Activated CD4-positive, alpha-beta T cell treated with anti-CD3 and anti-CD28 coated beads, Interleukin-2, amount 10 ng/mL, durations not matched to agents 24 days and 14 days (primary cell): Measurements from ENCODE around the gene GLYR1. TPM values are rescaled to one million over a fixed set of nuclear protein-coding genes. Genes with fewer than 3 reads are reported as not detected.

Source experiments
- DNase-seq: peaks from one replicate; pipeline ENCODE4 v3.0.0; 2022
- H3K27ac Mint-ChIP-seq: one replicate; pipeline ENCODE4 v1.8.0; 2022; ENCODE audit warnings: mild to moderate bottlenecking, mixed read lengths
- H3K27me3 Mint-ChIP-seq: one replicate; pipeline ENCODE4 v1.8.0; 2022; ENCODE audit warnings: mixed read lengths
- H3K36me3 Mint-ChIP-seq: one replicate; pipeline ENCODE4 v1.8.0; 2022; ENCODE audit warnings: low read depth, mild to moderate bottlenecking, mixed read lengths
- H3K4me1 Mint-ChIP-seq: one replicate; pipeline ENCODE4 v1.8.0; 2021; ENCODE audit warnings: mixed read lengths
- H3K4me3 Mint-ChIP-seq: one replicate; pipeline ENCODE4 v1.8.0; 2022; ENCODE audit warnings: mild to moderate bottlenecking, moderate library complexity, mixed read lengths
- H3K9me3 Mint-ChIP-seq: one replicate; pipeline ENCODE4 v1.8.0; 2021; ENCODE audit warnings: mixed read lengths
- intact Hi-C: fragments of 100-400 bp; cut with micrococcal nuclease; formaldehyde crosslinking; loops from one replicate; pipeline ENCODE4 v1.15.1; 2023
- total RNA-seq: library from RNA; stranded (reverse); gene quantifications from 2 replicates; pipeline ENCODE4 v1.2.3, GENCODE V29; 2022

GLYR1 gene
- total RNA-seq, 1 donor from 2014 or later: 109 TPM

DNA sequence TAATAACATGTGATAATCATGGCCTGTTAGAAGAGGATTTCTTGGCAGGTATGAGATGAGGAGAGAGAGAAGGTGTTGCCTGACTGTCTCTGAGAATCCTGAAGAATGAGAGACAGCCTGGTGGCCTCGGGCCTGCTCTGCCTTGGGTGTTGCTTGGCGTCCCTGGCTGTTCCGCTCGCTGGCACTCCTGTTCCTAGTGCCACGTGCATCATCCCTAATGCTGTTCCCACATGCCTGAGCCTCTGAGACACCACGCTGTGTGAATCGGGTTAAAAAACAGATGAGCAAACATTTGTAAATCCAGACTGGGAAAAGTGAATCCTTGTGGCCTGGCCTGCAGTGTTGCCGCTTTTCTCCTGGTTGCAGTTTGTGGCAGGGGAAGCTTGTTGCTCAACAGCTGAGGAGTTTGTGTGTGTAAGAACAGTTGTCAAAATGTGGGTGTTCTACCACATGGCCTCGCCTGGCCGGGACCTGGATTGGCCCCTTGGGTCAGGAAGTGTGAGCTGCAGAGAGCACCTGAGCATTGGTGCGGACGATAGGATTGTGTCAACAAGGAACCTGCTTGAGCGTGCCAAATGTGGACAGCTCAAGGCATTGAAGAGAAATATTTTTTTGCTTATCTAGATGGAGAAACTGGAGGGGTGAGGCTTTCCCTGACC lies 22.2 kb upstream of the GLYR1 start:
- intact Hi-C loops: no loop called here
- H3K4me1 Mint-ChIP-seq: peaks cover 3% of the 10 kb centered on the region
- no peak overlapping the region for H3K4me3 Mint-ChIP-seq
- H3K27ac Mint-ChIP-seq: no peak overlapping the region
- H3K9me3 Mint-ChIP-seq: no peaks in the 10 kb centered on the region
- H3K27me3 Mint-ChIP-seq: no peaks in the 10 kb centered on the region
- no peak for DNase-seq
- peaks cover 47% of the 10 kb centered on the region for H3K36me3 Mint-ChIP-seq

DNA sequence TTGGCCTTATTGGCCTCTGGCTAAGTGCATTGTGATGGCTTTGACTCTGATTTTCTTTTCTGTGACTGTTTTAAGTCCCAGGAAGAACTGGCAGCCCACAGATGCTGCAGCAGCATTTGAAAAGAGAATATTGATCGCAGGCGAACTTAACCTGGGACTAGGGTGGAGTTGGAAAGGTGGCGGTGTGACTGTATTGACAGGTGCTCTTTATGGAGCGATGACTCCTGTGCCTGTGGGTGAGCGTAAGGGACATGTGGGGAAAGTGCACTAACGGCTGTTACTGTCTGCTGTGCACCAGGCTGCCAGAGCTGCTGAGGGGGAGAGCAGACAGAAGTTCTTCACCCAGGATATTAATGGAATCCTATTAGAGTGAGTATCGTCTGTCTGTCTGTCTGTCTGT lies 21.4 kb upstream of the GLYR1 start:
- Mint-ChIP-seq H3K36me3 (peaks cover 45% of the 10 kb centered on the region), H3K27ac (no peak overlapping the region), H3K27me3 (no peaks in the 10 kb centered on the region), H3K9me3 (no peaks in the 10 kb centered on the region), H3K4me1 (peaks cover 4% of the 10 kb centered on the region), H3K4me3 (no peak overlapping the region)
- DNase-seq: no peak
- intact Hi-C loops: no loop called here

DNA sequence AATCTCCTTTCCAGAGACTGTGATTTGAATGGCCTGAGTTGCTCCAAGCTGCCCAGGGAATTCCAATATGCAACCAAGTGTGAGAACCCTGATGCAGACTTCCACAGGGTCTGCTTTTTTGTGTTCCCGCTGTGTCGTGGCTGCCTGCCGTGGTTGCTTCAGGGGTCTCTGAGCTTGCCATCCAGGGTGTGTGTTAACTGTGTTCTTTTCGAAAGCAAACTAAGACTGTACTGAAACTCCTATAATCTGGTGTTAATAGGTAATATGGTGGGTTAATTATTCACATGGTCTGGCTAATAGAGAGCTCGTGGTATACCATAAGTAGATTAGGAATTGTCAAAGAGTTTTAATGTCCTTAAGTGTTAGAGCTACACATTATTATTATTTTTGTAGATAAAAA lies 20.9 kb upstream of the GLYR1 start:
- no peak overlapping the region for H3K4me3 Mint-ChIP-seq
- peaks cover 4% of the 10 kb centered on the region for H3K4me1 Mint-ChIP-seq
- no peak for DNase-seq
- H3K27ac Mint-ChIP-seq: no peak overlapping the region
- intact Hi-C loops: no loop called here
- no peaks in the 10 kb centered on the region for H3K9me3 Mint-ChIP-seq
- H3K36me3 Mint-ChIP-seq: peaks cover 41% of the 10 kb centered on the region
- no peaks in the 10 kb centered on the region for H3K27me3 Mint-ChIP-seq

DNA sequence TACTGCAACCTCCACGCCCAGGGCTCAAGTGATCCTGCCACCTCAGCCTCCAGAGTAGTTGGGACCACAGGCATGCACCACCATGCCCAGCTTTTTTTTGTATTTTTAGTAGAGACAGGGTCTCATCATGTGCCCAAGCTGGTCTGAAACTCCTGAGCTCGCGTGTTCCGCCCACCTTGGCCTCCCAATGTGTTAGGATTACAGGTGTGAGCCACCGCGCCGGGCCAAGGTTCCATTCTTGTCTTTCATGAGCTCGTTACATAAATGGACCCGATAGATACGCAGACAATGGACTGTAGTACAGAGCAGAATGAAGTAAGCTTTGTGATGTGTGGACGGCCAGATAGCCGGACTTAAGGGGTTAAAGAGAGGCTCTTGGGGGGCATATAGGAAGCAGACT lies 19.5 kb upstream of the GLYR1 start:
- H3K4me3 Mint-ChIP-seq: no peak overlapping the region
- DNase-seq: no peak
- H3K4me1 Mint-ChIP-seq: peaks cover 8% of the 10 kb centered on the region
- no peaks in the 10 kb centered on the region for H3K9me3 Mint-ChIP-seq
- peaks cover 35% of the 10 kb centered on the region for H3K36me3 Mint-ChIP-seq
- H3K27me3 Mint-ChIP-seq: no peaks in the 10 kb centered on the region
- intact Hi-C loops: no loop called here
- H3K27ac Mint-ChIP-seq: no peak overlapping the region

DNA sequence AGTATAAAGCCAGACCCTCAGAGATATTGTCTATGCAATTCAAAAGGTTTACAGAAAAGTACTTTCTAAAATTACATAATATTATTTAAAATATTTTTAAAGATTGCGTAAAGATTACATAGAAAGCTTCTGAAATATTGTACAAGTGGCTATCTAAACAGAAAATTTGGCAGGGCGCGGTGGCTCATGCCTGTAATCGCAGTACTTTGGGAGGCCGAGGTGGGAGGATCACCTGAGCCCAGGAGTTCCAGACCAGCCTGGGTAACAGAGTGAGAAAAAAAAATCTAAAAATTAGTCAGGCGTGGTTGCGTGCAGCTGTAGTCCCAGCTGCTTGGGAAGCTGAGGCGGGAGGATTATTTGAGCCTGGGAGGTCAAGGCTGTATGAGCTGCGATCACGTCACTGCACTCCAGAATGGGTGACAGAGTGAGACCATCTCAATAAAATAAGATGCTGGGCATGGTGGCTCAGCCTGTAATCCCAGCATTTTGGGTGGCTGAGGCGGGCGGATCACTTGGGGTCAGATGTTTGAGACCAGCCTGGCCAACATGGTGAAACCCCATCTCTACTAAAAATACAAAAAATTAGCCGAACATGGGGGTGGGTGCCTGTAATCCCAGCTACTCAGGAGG lies 18.3 kb upstream of the GLYR1 start:
- Mint-ChIP-seq H3K27ac (no peak overlapping the region), H3K4me1 (peaks cover 10% of the 10 kb centered on the region), H3K9me3 (no peaks in the 10 kb centered on the region), H3K4me3 (no peak overlapping the region), H3K36me3 (peaks cover 40% of the 10 kb centered on the region), H3K27me3 (no peaks in the 10 kb centered on the region)
- no peak for DNase-seq
- intact Hi-C loops: no loop called here

DNA sequence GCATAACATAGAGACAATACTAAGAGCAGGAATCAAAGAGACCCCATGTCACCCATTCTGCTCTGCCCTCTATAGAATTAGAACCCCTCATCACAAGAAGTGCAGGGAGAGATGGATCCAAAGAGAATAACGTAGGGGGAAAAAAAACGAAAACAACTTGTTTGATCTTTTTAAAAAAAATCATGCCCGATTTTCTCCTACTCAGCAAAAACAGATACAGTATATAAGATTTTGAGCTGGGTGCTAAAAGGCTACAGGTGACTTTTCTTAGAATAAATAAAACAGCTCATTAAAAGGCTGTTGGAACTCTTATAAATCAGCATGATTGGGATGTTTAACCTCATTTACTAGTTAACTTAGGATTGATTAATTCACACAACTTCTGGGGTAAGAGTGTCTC lies 17.6 kb upstream of the GLYR1 start:
- peaks cover 10% of the 10 kb centered on the region for H3K4me1 Mint-ChIP-seq
- H3K27me3 Mint-ChIP-seq: no peaks in the 10 kb centered on the region
- H3K4me3 Mint-ChIP-seq: no peak overlapping the region
- intact Hi-C loops: no loop called here
- H3K27ac Mint-ChIP-seq: no peak overlapping the region
- DNase-seq: no peak
- no peaks in the 10 kb centered on the region for H3K9me3 Mint-ChIP-seq
- H3K36me3 Mint-ChIP-seq: peaks cover 38% of the 10 kb centered on the region

DNA sequence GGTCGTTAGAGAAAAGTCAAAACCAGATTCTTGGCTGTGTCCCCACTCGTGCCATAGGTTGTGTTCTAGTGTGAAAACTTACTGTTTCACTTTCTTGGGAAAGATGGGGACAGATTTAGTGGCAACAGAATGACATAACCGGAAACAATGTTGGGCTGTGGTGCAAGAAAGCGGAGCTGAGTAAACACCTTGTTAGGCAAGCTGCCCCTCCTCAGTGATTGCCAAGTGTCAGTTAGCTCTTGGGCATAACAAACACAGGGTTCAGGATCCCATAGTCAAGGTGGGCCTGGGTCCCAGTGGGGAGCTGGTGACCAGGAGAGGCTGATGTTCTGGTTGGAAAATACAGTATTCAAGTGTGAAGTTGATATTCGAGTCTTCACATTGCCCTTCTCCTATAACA lies 15.6 kb upstream of the GLYR1 start:
- DNase-seq: no peak
- intact Hi-C loops: no loop called here
- H3K27me3 Mint-ChIP-seq: no peaks in the 10 kb centered on the region
- peaks cover 10% of the 10 kb centered on the region for H3K4me1 Mint-ChIP-seq
- H3K36me3 Mint-ChIP-seq: peaks cover 45% of the 10 kb centered on the region
- H3K4me3 Mint-ChIP-seq: no peak overlapping the region
- H3K27ac Mint-ChIP-seq: no peak overlapping the region
- H3K9me3 Mint-ChIP-seq: no peaks in the 10 kb centered on the region

DNA sequence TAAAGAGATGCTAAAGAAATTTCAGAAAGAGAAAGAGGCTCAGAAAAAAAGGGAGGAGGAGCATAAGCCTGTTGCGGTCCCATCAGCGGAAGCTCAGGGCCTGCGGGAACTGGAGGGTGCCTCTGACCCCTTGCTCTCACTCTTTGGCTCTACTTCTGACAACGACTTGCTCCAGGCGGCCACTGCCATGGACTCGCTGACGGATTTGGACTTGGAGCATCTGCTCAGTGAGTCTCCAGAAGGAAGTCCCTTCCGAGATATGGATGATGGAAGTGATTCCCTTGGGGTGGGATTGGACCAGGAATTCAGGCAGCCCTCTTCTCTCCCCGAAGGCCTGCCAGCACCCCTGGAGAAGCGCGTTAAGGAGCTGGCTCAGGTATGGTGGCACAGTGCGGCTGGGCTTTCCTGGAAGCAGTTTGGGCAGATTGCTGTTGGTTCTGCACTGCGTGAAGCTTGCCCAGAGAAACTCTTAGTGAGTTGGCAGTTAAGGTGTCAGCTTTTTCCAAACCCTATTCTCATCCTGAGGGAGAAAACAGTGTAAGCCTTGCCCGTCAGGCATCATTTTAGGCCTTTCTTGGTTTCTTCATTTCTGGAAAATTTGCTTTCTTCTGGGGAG lies 13.7 kb upstream of the GLYR1 start:
- Mint-ChIP-seq H3K9me3 (no peaks in the 10 kb centered on the region), H3K36me3 (peaks cover 49% of the 10 kb centered on the region), H3K4me1 (peaks cover 10% of the 10 kb centered on the region), H3K27me3 (no peaks in the 10 kb centered on the region), H3K27ac (no peak overlapping the region), H3K4me3 (no peak overlapping the region)
- intact Hi-C loops: no loop called here
- no peak for DNase-seq

DNA sequence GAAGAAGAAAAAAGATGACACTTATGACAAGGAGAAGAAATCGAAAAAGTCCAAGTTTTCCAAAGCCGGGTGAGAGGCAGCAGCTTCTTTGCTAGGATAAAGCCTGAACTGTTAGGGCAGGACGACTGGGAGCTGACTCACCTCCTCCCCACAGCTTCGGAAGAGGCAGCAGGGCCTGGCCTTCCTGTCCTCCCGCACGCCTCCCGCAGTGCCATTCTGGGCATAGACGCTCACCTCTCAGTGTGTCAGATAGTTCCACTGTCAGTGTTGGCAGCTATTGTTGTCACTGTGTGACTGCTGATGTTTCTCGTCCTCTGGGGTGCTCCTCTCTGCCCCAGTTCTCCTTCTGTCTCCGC lies 12.8 kb upstream of the GLYR1 start:
- peaks cover 55% of the 10 kb centered on the region for H3K36me3 Mint-ChIP-seq
- H3K4me1 Mint-ChIP-seq: peaks cover 10% of the 10 kb centered on the region
- H3K4me3 Mint-ChIP-seq: no peak overlapping the region
- H3K27ac Mint-ChIP-seq: no peak overlapping the region
- no peaks in the 10 kb centered on the region for H3K9me3 Mint-ChIP-seq
- intact Hi-C loops: no loop called here
- H3K27me3 Mint-ChIP-seq: no peaks in the 10 kb centered on the region
- no peak for DNase-seq

DNA sequence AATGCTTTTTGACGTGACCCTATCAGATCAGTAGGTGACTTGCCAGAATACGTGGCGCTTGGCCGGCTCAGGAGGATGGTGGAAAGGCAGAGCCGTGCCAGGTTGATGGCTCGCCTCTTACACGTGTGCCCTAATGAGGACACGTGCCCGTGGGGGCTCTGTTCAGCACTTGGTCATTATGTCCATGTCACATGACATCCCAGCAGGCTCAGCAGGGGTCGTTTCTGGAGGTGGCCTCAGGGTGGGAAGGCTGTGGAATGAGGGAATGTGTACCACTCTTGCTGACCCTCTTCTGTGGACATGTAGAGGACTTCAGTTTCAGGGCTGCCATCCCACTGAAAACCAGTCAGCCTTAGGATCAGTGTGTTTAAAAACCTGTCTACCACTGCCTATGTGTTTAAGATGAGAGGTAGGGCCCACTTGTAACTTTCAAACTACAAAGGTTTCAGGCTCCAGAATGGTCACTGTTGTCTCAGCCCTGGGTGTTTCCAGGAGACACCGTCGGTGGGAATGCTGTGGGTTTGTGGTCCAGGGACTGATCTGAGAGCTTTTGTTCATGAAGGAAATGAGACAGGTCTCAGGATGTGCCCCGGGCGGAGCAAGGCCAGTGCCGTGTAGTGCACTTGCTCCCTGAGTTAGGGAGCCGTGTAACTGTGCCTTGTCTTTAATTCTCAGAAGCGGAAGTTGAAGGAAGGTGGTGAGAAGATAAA lies 12.3 kb upstream of the GLYR1 start:
- H3K27ac Mint-ChIP-seq: peak overlapping the region; percentile 21
- H3K36me3 Mint-ChIP-seq: peaks cover 53% of the 10 kb centered on the region
- no peaks in the 10 kb centered on the region for H3K27me3 Mint-ChIP-seq
- DNase-seq: no peak
- H3K9me3 Mint-ChIP-seq: no peaks in the 10 kb centered on the region
- H3K4me1 Mint-ChIP-seq: peaks cover 10% of the 10 kb centered on the region
- H3K4me3 Mint-ChIP-seq: no peak overlapping the region
- intact Hi-C loops: no loop called here

DNA sequence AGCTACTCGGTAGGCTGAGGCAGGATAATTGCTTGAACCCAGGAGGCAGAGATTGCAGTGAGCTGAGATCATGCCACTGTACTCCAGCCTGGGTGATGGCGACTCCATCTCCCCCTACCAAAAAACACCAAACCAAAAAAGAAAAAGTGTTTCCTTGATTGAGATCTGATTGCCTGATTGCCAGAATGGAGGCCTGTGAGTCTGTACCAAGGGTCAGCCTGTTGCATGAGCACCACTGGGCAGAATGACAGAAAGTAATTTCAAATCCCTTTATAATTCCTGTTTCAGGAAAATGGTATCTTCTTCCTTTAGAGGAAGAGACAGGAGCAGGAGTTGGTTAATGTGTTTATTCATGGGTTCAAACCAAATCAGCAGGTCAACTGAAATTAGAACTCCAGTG lies 8.7 kb upstream of the GLYR1 start:
- H3K36me3 Mint-ChIP-seq: peaks cover 53% of the 10 kb centered on the region
- intact Hi-C loops: no loop called here
- H3K27me3 Mint-ChIP-seq: no peaks in the 10 kb centered on the region
- DNase-seq: no peak
- no peaks in the 10 kb centered on the region for H3K9me3 Mint-ChIP-seq
- H3K4me3 Mint-ChIP-seq: no peak overlapping the region
- H3K4me1 Mint-ChIP-seq: peaks cover 13% of the 10 kb centered on the region
- H3K27ac Mint-ChIP-seq: no peak overlapping the region

DNA sequence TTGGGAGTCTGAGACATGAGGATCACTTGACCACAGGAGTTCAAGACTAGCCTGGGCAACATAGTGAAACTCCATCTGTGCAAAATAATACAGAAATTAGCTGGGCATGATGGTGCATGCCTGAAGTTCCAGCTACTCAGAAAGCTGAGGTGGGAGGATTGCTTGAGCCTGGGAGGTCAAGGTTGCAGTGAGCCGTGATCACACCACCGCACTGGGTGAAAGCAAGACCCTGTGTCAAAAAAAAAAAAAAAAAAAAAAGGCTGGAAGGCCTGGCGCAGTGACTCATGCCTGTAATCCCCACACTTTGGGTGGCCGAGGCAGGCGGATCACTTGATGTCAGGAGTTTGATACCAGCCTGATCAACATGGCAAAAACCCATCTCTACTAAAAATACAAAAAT lies 8.3 kb upstream of the GLYR1 start:
- Mint-ChIP-seq H3K9me3 (no peaks in the 10 kb centered on the region), H3K4me1 (peaks cover 15% of the 10 kb centered on the region), H3K27ac (no peak overlapping the region), H3K27me3 (no peaks in the 10 kb centered on the region), H3K4me3 (no peak overlapping the region), H3K36me3 (peaks cover 49% of the 10 kb centered on the region)
- DNase-seq: no peak
- intact Hi-C loops: no loop called here

DNA sequence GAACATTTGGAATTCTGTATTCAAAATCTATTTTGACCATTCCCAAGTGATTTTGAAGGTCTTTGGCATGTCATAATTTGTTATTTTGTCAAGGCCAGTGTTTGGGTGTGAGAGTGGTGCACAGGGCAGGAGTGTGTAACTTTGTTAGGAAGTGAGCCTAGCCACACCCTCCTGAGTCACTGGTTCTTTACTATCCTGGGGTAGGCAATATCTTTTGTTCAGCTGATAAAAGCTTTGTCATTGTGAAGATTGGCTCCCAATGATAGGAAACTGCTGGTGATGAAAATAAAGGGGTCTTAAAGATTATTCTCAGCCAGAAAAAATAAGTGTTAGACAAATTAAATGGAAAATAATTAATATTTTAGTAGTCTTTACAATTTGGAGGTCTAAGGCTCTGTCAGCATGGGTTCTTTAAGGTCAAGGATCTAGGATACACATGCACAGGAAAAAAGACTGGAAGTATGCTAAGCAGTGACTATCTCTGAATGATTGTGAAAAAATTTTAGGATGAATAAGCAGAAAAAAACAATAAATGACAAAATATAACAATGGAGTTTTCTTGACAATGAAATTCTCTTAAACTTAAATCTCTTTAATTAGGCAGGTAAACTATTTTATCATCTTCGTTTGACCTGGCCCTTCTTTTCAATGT lies 5.3 kb upstream of the GLYR1 start:
- H3K36me3 Mint-ChIP-seq: peaks cover 27% of the 10 kb centered on the region
- H3K27me3 Mint-ChIP-seq: no peaks in the 10 kb centered on the region
- no peaks in the 10 kb centered on the region for H3K9me3 Mint-ChIP-seq
- no peak overlapping the region for H3K4me3 Mint-ChIP-seq
- H3K4me1 Mint-ChIP-seq: peaks cover 33% of the 10 kb centered on the region
- intact Hi-C loops: no loop called here
- DNase-seq: no peak
- no peak overlapping the region for H3K27ac Mint-ChIP-seq

DNA sequence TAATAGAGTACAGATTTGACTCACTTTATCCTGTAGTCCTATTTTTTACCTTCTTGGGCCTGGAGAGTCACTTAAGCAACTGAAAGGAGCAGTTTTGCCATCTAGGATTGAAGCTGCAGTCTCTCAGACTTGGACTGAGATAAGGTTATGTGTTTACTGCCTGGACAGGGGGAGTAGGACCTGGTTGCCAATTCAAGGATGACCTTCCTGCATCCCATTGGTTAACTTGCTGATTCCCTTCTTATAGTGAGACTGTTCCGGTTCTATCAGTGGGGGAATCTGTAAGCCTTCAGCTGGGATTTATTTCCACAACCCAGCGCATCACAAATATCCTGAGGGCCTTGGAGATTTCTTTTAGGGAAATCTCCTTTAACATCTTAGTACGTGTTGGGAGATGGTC lies 3.1 kb upstream of the GLYR1 start:
- H3K4me3 Mint-ChIP-seq: peak overlapping the region; percentile 40
- H3K4me1 Mint-ChIP-seq: peaks cover 40% of the 10 kb centered on the region
- H3K36me3 Mint-ChIP-seq: peaks cover 32% of the 10 kb centered on the region
- H3K9me3 Mint-ChIP-seq: no peaks in the 10 kb centered on the region
- no peak overlapping the region for H3K27ac Mint-ChIP-seq
- no peak for DNase-seq
- H3K27me3 Mint-ChIP-seq: no peaks in the 10 kb centered on the region
- intact Hi-C loops: no loop called here
